BJ (cell line): ENCODE measurements around the gene CPD. TPM values are rescaled to one million over a fixed set of nuclear protein-coding genes. Genes with fewer than 3 reads are reported as not detected.
A peak's percentile ranks its signal among the peaks of the same experiment; 100 is the strongest.

ENCODE experiments used
- CTCF ChIA-PET: fragments of 350-600 bp; formaldehyde crosslinking; extraction: SDS; loops from one replicate; lab custom pipeline; 2021; ENCODE audit warnings: antibody characterized with exemption, inconsistent platforms; lab: Yijun Ruan, JAX
- POLR2A ChIA-PET: fragments of 300-600 bp; sonication (Branson Sonifier 250); formaldehyde crosslinking; extraction: SDS; loops from one replicate; lab custom pipeline; 2021; ENCODE audit warnings: antibody characterized with exemption; lab: Charles Lee
- DNase-seq: peaks from one replicate; pipeline ENCODE4 v3.0.0-alpha.2; 2011; ENCODE audit warnings: low read depth
- H3K27me3 ChIP-seq: 2 replicates; pipeline ENCODE4 v1.6.0; 2011; ENCODE audit warnings: low read length; ENCODE audit not compliant: control insufficient read depth, insufficient read depth
- H3K36me3 ChIP-seq: 2 replicates; pipeline ENCODE4 v1.5.1; 2011; ENCODE audit warnings: low read length; ENCODE audit not compliant: control insufficient read depth, insufficient read depth
- H3K4me3 ChIP-seq: 2 replicates; pipeline ENCODE4 v1.5.1; 2011; ENCODE audit warnings: low read depth, mild to moderate bottlenecking, control low read depth, low read length
- polyA plus RNA-seq: library from polyadenylated mRNA; depleted of rRNA; stranded (reverse); fragments of >200 nt; gene quantifications from 2 replicates; pipeline ENCODE4 v1.2.3, GENCODE V29; 2011
- TF ChIP-seq, protein P1 (sequence below): IDR thresholded peaks from 2 replicates; pipeline ENCODE4 v1.5.1; 2011; ENCODE audit warnings: low read depth, mild to moderate bottlenecking, control low read depth, inconsistent platforms, low read length, moderate library complexity; ENCODE audit not compliant: insufficient read depth

The CPD gene
- polyA plus RNA-seq, 1 experiment: 65.4 TPM

DNA sequence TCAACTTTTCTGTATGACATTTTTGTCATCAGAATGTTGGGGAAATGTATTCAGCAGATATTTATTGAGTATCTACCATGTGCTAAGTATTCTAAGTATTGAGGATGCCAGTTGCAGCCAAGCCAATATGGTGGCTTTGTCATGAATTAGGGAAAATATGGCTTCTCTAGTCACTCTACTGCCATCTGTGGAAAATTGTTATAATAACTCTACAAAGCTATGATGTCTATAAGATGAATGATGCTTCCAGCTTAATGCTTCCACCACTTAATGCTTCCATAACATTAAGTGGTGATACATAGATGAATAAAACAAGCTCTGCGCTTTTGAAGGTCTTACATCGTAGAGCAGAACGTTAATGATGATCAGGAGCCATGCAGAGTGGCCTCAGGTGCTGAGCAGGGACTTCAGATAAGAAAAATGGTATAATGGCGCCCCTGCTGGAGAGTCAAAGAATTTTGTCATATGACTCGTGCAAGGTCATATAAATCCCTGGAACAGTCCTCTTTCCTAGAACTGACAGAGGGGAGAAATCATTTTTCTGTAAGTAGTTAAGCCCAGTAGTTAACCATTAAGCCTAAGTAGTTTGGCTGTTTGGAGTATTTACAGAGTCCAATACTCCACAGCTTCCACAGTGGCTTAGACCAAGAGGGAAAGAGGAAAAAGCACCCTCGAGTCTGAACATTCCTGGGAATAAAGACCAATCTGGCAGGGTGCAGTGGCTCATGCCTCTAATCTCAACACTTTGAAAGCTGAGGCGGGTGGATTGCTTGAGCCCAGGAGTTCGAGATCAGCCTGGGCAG, 42.2 kb upstream of the CPD start:
- Histone ChIP-seq H3K36me3 (no peaks in the 10 kb centered on the region), H3K4me3 (no peak overlapping the region), H3K27me3 (no peaks in the 10 kb centered on the region)
- no peak for DNase-seq
- ChIA-PET POLR2A (no interaction called here), CTCF (interaction anchor here (0.6 to 4.3 kb wide), 14 partner anchors 9 to 380 kb away, joined by 3 to 20 read pairs (median 4); no protein-coding TSS in a partner anchor)
- TF ChIP-seq, protein P1, sequence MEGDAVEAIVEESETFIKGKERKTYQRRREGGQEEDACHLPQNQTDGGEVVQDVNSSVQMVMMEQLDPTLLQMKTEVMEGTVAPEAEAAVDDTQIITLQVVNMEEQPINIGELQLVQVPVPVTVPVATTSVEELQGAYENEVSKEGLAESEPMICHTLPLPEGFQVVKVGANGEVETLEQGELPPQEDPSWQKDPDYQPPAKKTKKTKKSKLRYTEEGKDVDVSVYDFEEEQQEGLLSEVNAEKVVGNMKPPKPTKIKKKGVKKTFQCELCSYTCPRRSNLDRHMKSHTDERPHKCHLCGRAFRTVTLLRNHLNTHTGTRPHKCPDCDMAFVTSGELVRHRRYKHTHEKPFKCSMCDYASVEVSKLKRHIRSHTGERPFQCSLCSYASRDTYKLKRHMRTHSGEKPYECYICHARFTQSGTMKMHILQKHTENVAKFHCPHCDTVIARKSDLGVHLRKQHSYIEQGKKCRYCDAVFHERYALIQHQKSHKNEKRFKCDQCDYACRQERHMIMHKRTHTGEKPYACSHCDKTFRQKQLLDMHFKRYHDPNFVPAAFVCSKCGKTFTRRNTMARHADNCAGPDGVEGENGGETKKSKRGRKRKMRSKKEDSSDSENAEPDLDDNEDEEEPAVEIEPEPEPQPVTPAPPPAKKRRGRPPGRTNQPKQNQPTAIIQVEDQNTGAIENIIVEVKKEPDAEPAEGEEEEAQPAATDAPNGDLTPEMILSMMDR: peak; percentile 40; the same call in 1 of the 2 replicates

DNA sequence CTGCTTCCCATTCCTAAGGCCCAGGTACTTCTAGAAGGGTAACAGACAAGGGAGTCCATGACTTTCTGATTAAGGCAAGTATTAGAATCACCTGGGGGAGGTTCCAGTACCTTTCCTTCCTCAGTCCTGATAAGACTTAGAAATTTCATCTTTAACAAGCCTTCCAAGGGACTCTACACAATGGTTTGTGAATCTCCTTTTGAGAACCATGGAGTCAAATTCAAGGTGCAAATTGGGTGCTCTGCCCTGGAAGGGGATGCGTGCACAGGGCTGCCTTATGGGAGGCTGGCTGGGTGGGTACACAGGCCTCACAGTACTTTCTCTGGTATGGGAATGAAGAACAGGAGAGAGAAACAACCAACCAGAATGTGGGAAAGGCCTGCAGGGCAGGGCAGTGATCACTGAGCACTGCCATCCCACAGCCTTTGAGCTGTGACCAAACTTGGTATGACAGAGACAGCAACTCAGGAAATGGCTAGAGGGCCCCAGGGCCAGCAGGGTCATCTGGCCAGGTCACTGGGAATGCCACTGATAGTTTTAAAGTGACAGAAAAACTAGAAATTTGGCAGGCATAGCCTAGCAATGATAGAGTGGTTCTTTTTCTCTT, 41.2 kb upstream of the CPD start:
- no peak overlapping the region for H3K4me3 ChIP-seq
- no peak for DNase-seq
- H3K27me3 ChIP-seq: no peaks in the 10 kb centered on the region
- no peaks in the 10 kb centered on the region for H3K36me3 ChIP-seq
- POLR2A ChIA-PET: no interaction called here
- CTCF ChIA-PET: interaction anchor here (0.7 to 4.3 kb wide), 7 partner anchors 8 to 232 kb away, joined by 3 to 20 read pairs (median 5); no protein-coding TSS in a partner anchor
- TF ChIP-seq, protein P1: no peak

DNA sequence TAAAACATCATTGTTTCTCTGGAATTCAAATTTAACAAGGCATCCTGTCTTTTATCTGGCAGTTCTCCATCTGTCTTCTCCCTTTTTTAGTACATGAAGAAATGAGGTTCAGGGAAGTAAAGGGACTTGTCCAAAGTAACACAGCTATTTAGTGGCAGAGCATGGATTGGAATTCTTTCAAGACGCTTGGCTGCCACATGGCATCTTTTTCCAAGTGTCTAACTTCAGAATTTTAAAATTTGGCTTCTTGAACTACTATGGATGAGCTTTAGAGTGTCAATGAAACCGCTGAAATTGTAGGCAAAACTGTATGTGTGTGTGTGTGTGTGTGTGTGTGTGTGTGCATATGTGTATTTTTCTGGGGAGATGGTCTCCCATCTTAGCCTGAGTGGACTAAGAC, 39.6 kb upstream of the CPD start:
- TF ChIP-seq, protein P1: no peak
- CTCF ChIA-PET: interaction anchor here (0.6 to 4.3 kb wide), 11 partner anchors 12 to 383 kb away, joined by 3 to 22 read pairs (median 10); partner anchors contain the start of gene GOSR1
- no peaks in the 10 kb centered on the region for H3K36me3 ChIP-seq
- no peaks in the 10 kb centered on the region for H3K27me3 ChIP-seq
- no peak for DNase-seq
- POLR2A ChIA-PET: no interaction called here
- no peak overlapping the region for H3K4me3 ChIP-seq

DNA sequence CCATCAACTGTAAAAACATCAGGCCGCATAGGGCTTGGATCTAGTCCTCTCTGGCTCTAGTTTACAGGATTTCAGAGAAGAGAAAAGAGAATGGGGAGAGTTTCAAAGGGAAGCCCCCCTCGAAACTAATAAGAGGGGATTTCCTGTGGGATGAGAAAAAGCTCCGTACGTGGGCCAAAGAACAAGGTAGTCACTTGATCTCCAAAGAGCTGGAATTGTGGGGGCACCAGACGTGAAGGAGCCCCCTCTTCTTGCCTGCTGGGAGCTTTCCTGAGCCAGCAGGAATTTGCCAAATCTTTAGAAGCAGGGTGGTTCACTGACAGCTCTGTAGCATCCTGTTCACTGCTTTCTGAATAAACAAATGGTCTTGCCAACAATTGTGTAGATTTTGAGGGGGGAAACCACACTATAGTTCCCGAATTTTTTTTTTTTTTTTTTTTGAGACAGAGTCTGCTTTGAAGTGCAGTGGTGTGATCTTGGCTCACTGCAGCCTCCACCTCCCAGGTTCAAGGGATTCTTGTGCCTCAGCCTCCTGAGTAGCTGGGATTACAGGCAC, 37.8 kb upstream of the CPD start:
- CTCF ChIA-PET: interaction anchor here (0.7 to 3.1 kb wide), 29 partner anchors 9 to 474 kb away, joined by 3 to 22 read pairs (median 5); partner anchors contain the start of genes BLMH and GOSR1
- TF ChIP-seq, protein P1: no peak
- no peak overlapping the region for H3K4me3 ChIP-seq
- POLR2A ChIA-PET: interaction anchor here (0.6 kb wide), 1 partner anchor 202 kb away, joined by 3 read pairs; no protein-coding TSS in a partner anchor
- H3K27me3 ChIP-seq: no peaks in the 10 kb centered on the region
- H3K36me3 ChIP-seq: no peaks in the 10 kb centered on the region
- no peak for DNase-seq
